HEK293T (cell line): ENCODE data around the gene BMP2K.

ENCODE experiments used
- ARNT ChIP-seq: fragments of 450-650 bp; IDR thresholded peaks from 2 replicates; pipeline ENCODE4 v1.6.1; 2017; ENCODE audit warnings: mild to moderate bottlenecking
- ELF4 ChIP-seq: fragments of 450-650 bp; IDR thresholded peaks from 2 replicates; pipeline ENCODE4 v1.6.1; 2017; ENCODE audit warnings: antibody characterized with exemption
- FOXA1 ChIP-seq: fragments of 450-650 bp; IDR thresholded peaks from 2 replicates; pipeline ENCODE4 v1.6.1; 2016; ENCODE audit warnings: mild to moderate bottlenecking
- FOXK2 ChIP-seq: fragments of 450-650 bp; IDR thresholded peaks from 2 replicates; pipeline ENCODE4 v1.6.1; 2016; ENCODE audit warnings: mild to moderate bottlenecking
- FOXM1 ChIP-seq: fragments of 450-650 bp; IDR thresholded peaks from 2 replicates; pipeline ENCODE4 v1.6.1; 2017; ENCODE audit warnings: mild to moderate bottlenecking, borderline replicate concordance
- HDGF ChIP-seq: fragments of 450-650 bp; IDR thresholded peaks from 2 replicates; pipeline ENCODE4 v1.6.1; 2017; ENCODE audit warnings: antibody characterized with exemption, borderline replicate concordance
- L3MBTL2 ChIP-seq: fragments of 450-650 bp; conservative IDR thresholded peaks from 2 replicates; pipeline ENCODE4 v1.6.1; 2016; ENCODE audit warnings: mild to moderate bottlenecking
- LEF1 ChIP-seq: fragments of 450-650 bp; IDR thresholded peaks from 2 replicates; pipeline ENCODE4 v1.6.1; 2017; ENCODE audit warnings: mild to moderate bottlenecking, borderline replicate concordance
- NFRKB ChIP-seq: fragments of 450-650 bp; IDR thresholded peaks from 2 replicates; pipeline ENCODE4 v1.6.1; 2016; ENCODE audit warnings: mild to moderate bottlenecking, moderate library complexity
- SP1 ChIP-seq: fragments of 450-650 bp; IDR thresholded peaks from 2 replicates; pipeline ENCODE4 v1.6.1; 2017
- SUZ12 ChIP-seq: fragments of 450-650 bp; IDR thresholded peaks from 2 replicates; pipeline ENCODE4 v1.6.1; 2016; ENCODE audit warnings: mild to moderate bottlenecking
- TARDBP ChIP-seq: fragments of 450-650 bp; IDR thresholded peaks from 2 replicates; pipeline ENCODE4 v1.6.1; 2016
- ZNF384 ChIP-seq: fragments of 450-650 bp; IDR thresholded peaks from 2 replicates; pipeline ENCODE4 v1.6.1; 2016

DNA sequence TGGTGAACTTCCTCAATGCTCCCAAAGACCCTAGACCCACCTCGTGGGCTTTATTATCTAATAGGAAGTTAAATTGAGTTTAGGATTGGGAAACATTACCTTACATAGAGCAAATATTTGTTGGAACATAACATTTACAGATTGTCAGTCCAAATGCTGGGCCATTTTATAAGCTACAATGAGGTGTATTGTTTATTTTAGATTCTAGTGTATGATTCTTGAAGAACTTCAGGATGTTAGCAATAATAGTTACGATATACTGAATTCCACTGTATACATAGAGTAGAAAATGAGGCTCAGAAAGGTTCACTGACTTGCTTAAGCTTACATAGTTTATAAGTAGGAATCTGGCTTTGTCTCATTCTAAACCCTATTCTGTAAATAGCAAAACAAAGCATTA is 125.7 kb downstream of the BMP2K start:
- no peak for TF ChIP-seq FOXK2
- no peak for TF ChIP-seq LEF1
- no peak for TF ChIP-seq NFRKB
- no peak for TF ChIP-seq L3MBTL2
- no peak for TF ChIP-seq ARNT
- no peak for TF ChIP-seq HDGF
- TF ChIP-seq SUZ12: no peak
- TF ChIP-seq FOXA1: no peak
- no peak for TF ChIP-seq FOXM1
- no peak for TF ChIP-seq SP1
- no peak for TF ChIP-seq ELF4
- no peak for TF ChIP-seq ZNF384
- TF ChIP-seq TARDBP: no peak
